Measurements from ENCODE around the gene SMARCAL1.

GRCh38 chr2:216405588-216405987 lies 6.7 kb upstream of the SMARCAL1 start:
- no peak for TF ChIP-seq EZH2 (IDR thresholded peaks at IDR 0.05; ENCODE audit: low read depth)
- TF ChIP-seq CTCF (conservative IDR thresholded peaks at IDR 0.05): no peak

All from PC-9 (cell line).